ENCODE data around the gene ZNF697. TPM values are rescaled to one million over a fixed set of nuclear protein-coding genes. Genes with fewer than 3 reads are reported as not detected.

Gene ZNF697
- polyA plus RNA-seq, 1 donor (not counting 4 experiments of a cell fraction or from before 2014, with no cell fraction given), result 4.7 TPM

- H3K4me2 ChIP-seq (ENCODE audit: control insufficient read depth, extremely low read depth, insufficient read depth, low read depth, low read length), result no peak overlapping the region
- FAIRE-seq (no peak), DNase-seq (ENCODE audit: low read depth, low spot score) (no peak)
- H3K4me1 ChIP-seq (ENCODE audit: control insufficient read depth, extremely low read depth, insufficient read depth, low read length), result peaks cover 33% of the 10 kb centered on the region
- dilution Hi-C loops (cut with MboI; ENCODE audit: extremely low pct_ligation_motif_present, low sequenced_read_pairs), result no loop called here
- H3K36me3 ChIP-seq (ENCODE audit: control insufficient read depth in 2 of 2, extremely low read depth in 1 of 2, insufficient read depth in 2 of 2, low read length in 2 of 2), result no peaks in the 10 kb centered on the region
- no peaks in the 10 kb centered on the region for H3K9me1 ChIP-seq (ENCODE audit: control insufficient read depth, extremely low read depth, insufficient read depth, low read length)
- H3K9me3 ChIP-seq (ENCODE audit: control insufficient read depth, low read depth, low read length), result no peaks in the 10 kb centered on the region
- H4K20me1 ChIP-seq (ENCODE audit: control insufficient read depth, extremely low read depth, insufficient read depth, low read length), result no peaks in the 10 kb centered on the region
- no peak overlapping the region for H3K27ac ChIP-seq (ENCODE audit: control insufficient read depth, insufficient read depth, low read length)
- no peak overlapping the region for H3K9ac ChIP-seq (ENCODE audit: control insufficient read depth, extremely low read depth, insufficient read depth, low read length)
- no peak overlapping the region for H2AFZ ChIP-seq (ENCODE audit: control insufficient read depth, low read length)
- no peaks in the 10 kb centered on the region for H3K27me3 ChIP-seq (ENCODE audit: control insufficient read depth, extremely low read depth, insufficient read depth, low read length)
- no peaks in the 10 kb centered on the region for H3K79me2 ChIP-seq (ENCODE audit: control insufficient read depth, insufficient read depth, low read length)
- H3K4me3 ChIP-seq (ENCODE audit: control insufficient read depth in 2 of 3, extremely low read depth in 1 of 3, insufficient read depth in 2 of 3, low read depth in 1 of 3, low read length in 3 of 3), result no peak overlapping the region
- TF ChIP-seq CTCF (optimal IDR thresholded peaks at IDR 0.05 in 1 of 3, IDR thresholded peaks at IDR 0.05 in 1 of 3, conservative IDR thresholded peaks at IDR 0.05 in 1 of 3; ENCODE audit: extremely low read depth in 1 of 3, insufficient read depth in 2 of 3, low read length in 3 of 3) (peak in 1 of 3 experiments; percentile 18), EZH2 (IDR thresholded peaks at IDR 0.05; ENCODE audit: low read length) (no peak)
Observed at GRCh38 chr1:119676571-119677206, 28.6 kb upstream of the ZNF697 start.

- peak; percentile 81 for FAIRE-seq
Observed at GRCh38 chr1:119675349-119676345, 27.6 kb upstream of the ZNF697 start.

More at GRCh38 chr1:119675349-119676345, 27.6 kb upstream of the ZNF697 start:
- Histone ChIP-seq H2AFZ (ENCODE audit: control insufficient read depth, low read length) (peak overlapping the region; percentile 86), H3K4me1 (ENCODE audit: control insufficient read depth, extremely low read depth, insufficient read depth, low read length) (peaks cover 33% of the 10 kb centered on the region), H3K27me3 (ENCODE audit: control insufficient read depth, extremely low read depth, insufficient read depth, low read length) (no peaks in the 10 kb centered on the region), H3K79me2 (ENCODE audit: control insufficient read depth, insufficient read depth, low read length) (no peaks in the 10 kb centered on the region), H4K20me1 (ENCODE audit: control insufficient read depth, extremely low read depth, insufficient read depth, low read length) (no peaks in the 10 kb centered on the region), H3K4me3 (ENCODE audit: control insufficient read depth in 2 of 3, extremely low read depth in 1 of 3, insufficient read depth in 2 of 3, low read depth in 1 of 3, low read length in 3 of 3) (peak overlapping the region; percentile 38 to 79 (median 69)), H3K9me1 (ENCODE audit: control insufficient read depth, extremely low read depth, insufficient read depth, low read length) (no peaks in the 10 kb centered on the region), H3K36me3 (ENCODE audit: control insufficient read depth in 2 of 2, extremely low read depth in 1 of 2, insufficient read depth in 2 of 2, low read length in 2 of 2) (no peaks in the 10 kb centered on the region), H3K4me2 (ENCODE audit: control insufficient read depth, extremely low read depth, insufficient read depth, low read depth, low read length) (peak overlapping the region; percentile 83), H3K9ac (ENCODE audit: control insufficient read depth, extremely low read depth, insufficient read depth, low read length) (peak overlapping the region; percentile 62), H3K9me3 (ENCODE audit: control insufficient read depth, low read depth, low read length) (no peaks in the 10 kb centered on the region), H3K27ac (ENCODE audit: control insufficient read depth, insufficient read depth, low read length) (peak overlapping the region; percentile 77)
- dilution Hi-C loops (cut with MboI; ENCODE audit: extremely low pct_ligation_motif_present, low sequenced_read_pairs), result no loop called here
- peak; percentile 71 for DNase-seq (ENCODE audit: low read depth, low spot score)
- peak; percentile 68 to 78 (median 74) for TF ChIP-seq CTCF (optimal IDR thresholded peaks at IDR 0.05 in 1 of 3, IDR thresholded peaks at IDR 0.05 in 1 of 3, conservative IDR thresholded peaks at IDR 0.05 in 1 of 3; ENCODE audit: extremely low read depth in 1 of 3, insufficient read depth in 2 of 3, low read length in 3 of 3)
- TF ChIP-seq EZH2 (IDR thresholded peaks at IDR 0.05; ENCODE audit: low read length), result no peak

Data from keratinocyte (primary cell).